IMR-90 (cell line): ENCODE data around the gene REPS1. TPM values are rescaled to one million over a fixed set of nuclear protein-coding genes. Genes with fewer than 3 reads are reported as not detected.

Source experiments
- ATAC-seq: fragments of 200-7000 bp; cut with Tn5 transposase; 2 replicates; pipeline ENCODE4 v1.9.1; 2020; ENCODE audit warnings: low read depth, mild to moderate bottlenecking, moderate library complexity
- BruUV-seq: library from RNA; stranded (reverse); fragments of 400-500 nt; replicated peaks from 2 replicates; lab custom pipeline; 2021; lab: Mats Ljungman, UMichigan
- CTCF ChIA-PET: fragments of 300-600 bp; formaldehyde crosslinking; extraction: SDS; loops from one replicate; lab custom pipeline; 2021; ENCODE audit warnings: antibody characterized with exemption; lab: Yijun Ruan, JAX
- POLR2A ChIA-PET: fragments of 300-600 bp; sonication (Branson Sonifier 250); formaldehyde crosslinking; loops from one replicate; lab custom pipeline; 2022; ENCODE audit warnings: antibody characterized with exemption; ENCODE audit not compliant: unreplicated experiment; lab: Charles Lee
- DNase-seq: peaks from one replicate; pipeline ENCODE4 v3.0.0; 2013
- H2AFZ ChIP-seq: replicated peaks from 2 replicates; pipeline ENCODE3; 2013; ENCODE audit warnings: low read length, mild to moderate bottlenecking; ENCODE audit not compliant: poor library complexity
- H2AK5ac ChIP-seq: 2 replicates; pipeline ENCODE4 v1.6.1; 2013; ENCODE audit warnings: low read depth, low read length, inconsistent platforms
- H2AK9ac ChIP-seq: replicated peaks from 2 replicates; pipeline ENCODE3; 2013; ENCODE audit warnings: mild to moderate bottlenecking, low read depth, low read length, moderate library complexity; ENCODE audit not compliant: poor library complexity
- H2BK120ac ChIP-seq: 2 replicates; pipeline ENCODE4 v1.6.1; 2013; ENCODE audit warnings: low read depth, low read length, inconsistent platforms
- H2BK15ac ChIP-seq: 3 replicates; pipeline ENCODE4 v1.6.1; 2013; ENCODE audit warnings: low read depth, low read length, inconsistent platforms
- H2BK20ac ChIP-seq: 2 replicates; pipeline ENCODE4 v1.6.1; 2013; ENCODE audit warnings: low read depth, mild to moderate bottlenecking, inconsistent platforms, low read length, moderate library complexity
- H2BK5ac ChIP-seq: 2 replicates; pipeline ENCODE4 v1.6.1; 2013; ENCODE audit warnings: mild to moderate bottlenecking, low read depth, low read length, inconsistent platforms; ENCODE audit not compliant: poor library complexity, severe bottlenecking
- H3K14ac ChIP-seq: replicated peaks from 2 replicates; pipeline ENCODE4 v1.6.1; 2013; ENCODE audit warnings: low read depth, low read length, inconsistent platforms
- H3K18ac ChIP-seq: 2 replicates; pipeline ENCODE4 v1.6.1; 2013; ENCODE audit warnings: low read depth, low read length, control low read depth
- H3K23ac ChIP-seq: 2 replicates; pipeline ENCODE4 v1.6.1; 2013; ENCODE audit warnings: low read depth, low read length, inconsistent platforms
- H3K27ac ChIP-seq: 2 replicates; pipeline ENCODE4 v1.5.1; 2013; ENCODE audit warnings: mild to moderate bottlenecking, control low read depth, low read length; ENCODE audit not compliant: insufficient read depth
- H3K27me3 ChIP-seq: 2 replicates; pipeline ENCODE4 v1.6.1; 2013; ENCODE audit warnings: low read length; ENCODE audit not compliant: control insufficient read depth, insufficient read depth
- H3K36me3 ChIP-seq: 2 replicates; pipeline ENCODE4 v1.6.1; 2013; ENCODE audit warnings: low read length, mixed read lengths; ENCODE audit not compliant: control insufficient read depth, insufficient read depth
- H3K4ac ChIP-seq: 2 replicates; pipeline ENCODE4 v1.6.1; 2013; ENCODE audit warnings: low read depth, low read length, inconsistent platforms
- H3K4me1 ChIP-seq: 2 replicates; pipeline ENCODE4 v1.6.1; 2013; ENCODE audit warnings: low read length, mixed read lengths; ENCODE audit not compliant: control insufficient read depth, insufficient read depth
- H3K4me2 ChIP-seq: 2 replicates; pipeline ENCODE4 v1.6.1; 2013; ENCODE audit warnings: low read depth, mild to moderate bottlenecking, control low read depth, low read length, moderate library complexity
- H3K4me3 ChIP-seq: 2 replicates; pipeline ENCODE4 v1.5.1; 2013; ENCODE audit warnings: low read depth, mild to moderate bottlenecking, control low read depth, low read length, moderate library complexity; ENCODE audit not compliant: insufficient read depth
- H3K56ac ChIP-seq: 2 replicates; pipeline ENCODE4 v1.6.1; 2013; ENCODE audit warnings: low read length, inconsistent platforms; ENCODE audit not compliant: insufficient read depth; ENCODE audit errors: extremely low read depth
- H3K79me1 ChIP-seq, 2 experiments: 2 replicates each; pipeline ENCODE4 v1.6.1; 2013; ENCODE audit warnings: low read length in 2 of 2, inconsistent platforms in 1 of 2, low read depth in 1 of 2
- H3K9ac ChIP-seq: 2 replicates; pipeline ENCODE4 v1.6.1; 2013; ENCODE audit warnings: low read depth, low read length, control low read depth
- H3K9me1 ChIP-seq: 2 replicates; pipeline ENCODE4 v1.6.1; 2013; ENCODE audit warnings: low read length, inconsistent platforms; ENCODE audit not compliant: insufficient read depth
- H3K9me3 ChIP-seq: 2 replicates; pipeline ENCODE4 v1.6.1; 2013; ENCODE audit warnings: low read length; ENCODE audit not compliant: control insufficient read depth, insufficient read depth
- H4K20me1 ChIP-seq: 2 replicates; pipeline ENCODE4 v1.6.1; 2013; ENCODE audit warnings: low read length, inconsistent platforms; ENCODE audit not compliant: insufficient read depth
- H4K5ac ChIP-seq: 2 replicates; pipeline ENCODE4 v1.6.1; 2013; ENCODE audit warnings: mild to moderate bottlenecking, low read depth, low read length, control low read depth
- H4K8ac ChIP-seq, 2 experiments: 2 replicates each; pipeline ENCODE4 v1.6.1; 2013; ENCODE audit warnings: low read depth in 2 of 2, low read length in 2 of 2, control low read depth in 1 of 2, inconsistent platforms in 1 of 2
- H4K91ac ChIP-seq: 2 replicates; pipeline ENCODE4 v1.6.1; 2013; ENCODE audit warnings: low read depth, low read length, inconsistent platforms; ENCODE audit not compliant: insufficient read depth
- CEBPB ChIP-seq: IDR thresholded peaks from 2 replicates; pipeline ENCODE4 v1.6.1; 2012; ENCODE audit warnings: low read depth, low read length, improper control_type of control experiment
- CHD1 ChIP-seq: IDR thresholded peaks from 2 replicates; pipeline ENCODE4 v1.6.1; 2012; ENCODE audit warnings: low read depth, low read length, improper control_type of control experiment
- MAFK ChIP-seq: IDR thresholded peaks from 2 replicates; pipeline ENCODE4 v1.6.1; 2012; ENCODE audit warnings: low read depth, low read length, improper control_type of control experiment
- MAZ ChIP-seq: IDR thresholded peaks from 2 replicates; pipeline ENCODE4 v1.6.1; 2012; ENCODE audit warnings: low read depth, mild to moderate bottlenecking, low read length, improper control_type of control experiment, moderate library complexity, borderline replicate concordance
- POLR2A ChIP-seq: IDR thresholded peaks from 2 replicates; pipeline ENCODE4 v1.6.1; 2012; ENCODE audit warnings: mild to moderate bottlenecking, low read depth, low read length
- RAD21 ChIP-seq: IDR thresholded peaks from 2 replicates; pipeline ENCODE4 v1.6.1; 2012; ENCODE audit warnings: low read length, improper control_type of control experiment
- RCOR1 ChIP-seq: IDR thresholded peaks from 2 replicates; pipeline ENCODE4 v1.6.1; 2012; ENCODE audit warnings: mild to moderate bottlenecking, low read length, improper control_type of control experiment; ENCODE audit not compliant: insufficient replicate concordance
- SMC3 ChIP-seq: fragments of 150-350 bp; IDR thresholded peaks from 2 replicates; pipeline ENCODE4 v1.6.1; 2016; ENCODE audit warnings: low read depth, mild to moderate bottlenecking, antibody characterized with exemption, low read length, moderate library complexity
- WGBS, 2 experiments: methylation state at CpG; one replicate each; pipeline versions ENCODE4 v1.1.5 to v1.1.7; 2013; ENCODE audit warnings: missing lambda C conversion rate in 2 of 2; ENCODE audit not compliant: insufficient read length in 1 of 2; ENCODE audit errors: extremely low coverage in 2 of 2; 5-methylcytosine and 5-hydroxymethylcytosine counted together
- dilution Hi-C: fragments of 300-500 bp; cut with HindIII; formaldehyde crosslinking; loops from one replicate; pipeline ENCODE4 v1.14.3; 2018; ENCODE audit warnings: low sequenced_read_pairs; ENCODE audit not compliant: unreplicated experiment
- in situ Hi-C: fragments of 300-500 bp; cut with MboI; formaldehyde crosslinking; loops from 3 replicates; pipeline ENCODE4 v1.14.3; 2019; ENCODE audit warnings: low sequenced_read_pairs, inconsistent platforms, mixed read lengths
- intact Hi-C: fragments of 100-400 bp; cut with micrococcal nuclease; formaldehyde crosslinking; loops from 2 replicates; pipeline ENCODE4 v1.10.0; 2022
- polyA plus RNA-seq, 3 experiments: library from polyadenylated mRNA; depleted of rRNA; stranded (reverse); fragments of >200 nt; gene quantifications; 2 replicates each; pipeline ENCODE4 v1.2.3, GENCODE V29; 2012; ENCODE audit warnings: low replicate concordance in 1 of 3
- total RNA-seq: library from RNA; depleted of rRNA; stranded (reverse); fragments of >200 nt; gene quantifications from 2 replicates; pipeline ENCODE4 v1.2.3, GENCODE V29; 2012
- TF ChIP-seq, protein P1 (sequence below): conservative IDR thresholded peaks from 2 replicates; pipeline ENCODE4 v1.5.1; 2012; ENCODE audit warnings: mild to moderate bottlenecking, low read depth, low read length, improper control_type of control experiment

REPS1 gene
- total and polyA plus RNA-seq, 2 of the 4 experiments (the other 2 are of a cell fraction), result 21.9 to 24.2 TPM

DNA sequence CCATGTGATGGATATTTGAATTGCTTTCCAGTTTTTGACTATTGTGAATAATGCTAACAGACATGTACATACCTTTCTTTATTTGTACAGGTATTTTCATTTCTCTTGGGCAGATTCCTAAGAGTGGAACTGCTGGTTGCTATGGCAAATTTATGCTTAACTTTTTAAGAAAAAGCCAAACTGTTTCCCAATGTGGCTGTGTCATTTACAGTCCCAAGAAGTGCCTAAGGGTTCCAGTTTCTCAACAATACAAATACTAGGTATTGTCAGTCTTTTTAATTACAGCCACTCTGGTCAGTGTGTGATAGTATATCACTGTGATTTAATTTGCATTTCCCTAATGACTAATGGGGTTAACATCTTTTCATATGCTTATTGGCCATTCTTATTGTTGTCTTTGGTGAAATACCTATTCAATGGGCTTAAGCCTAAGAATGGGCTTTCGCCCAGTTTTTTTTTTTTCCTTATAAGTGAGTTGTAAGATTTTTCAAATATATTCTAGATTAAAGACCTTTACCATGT, 10.3 kb downstream of the REPS1 start:
- no peak overlapping the region for H2BK5ac ChIP-seq
- H3K4me2 ChIP-seq, result no peak overlapping the region
- BruUV-seq, result no TSS peak
- ATAC-seq (no peak), DNase-seq (no peak)
- H2AK5ac ChIP-seq, result no peak overlapping the region
- H2BK20ac ChIP-seq, result no peak overlapping the region
- no CpG with 5 or more reads among the region's 1 CpG for WGBS, 2 experiments
- no peaks in the 10 kb centered on the region for H3K9me3 ChIP-seq
- H3K79me1 ChIP-seq, result peaks cover 29 to 41% of the 10 kb centered on the region in 2 experiments
- H4K91ac ChIP-seq, result no peak overlapping the region
- H2AFZ ChIP-seq, result no peak overlapping the region
- H3K4me3 ChIP-seq, result no peak overlapping the region
- dilution Hi-C loops, result no loop called here
- in situ Hi-C loops, result no loop called here
- H3K27ac ChIP-seq, result no peak overlapping the region
- no peak overlapping the region for H4K8ac ChIP-seq
- no peaks in the 10 kb centered on the region for H3K36me3 ChIP-seq
- TF ChIP-seq RAD21, result no peak
- TF ChIP-seq POLR2A, result no peak
- no peak for TF ChIP-seq CHD1
- no peak for TF ChIP-seq MAZ
- TF ChIP-seq RCOR1, result no peak
- TF ChIP-seq CEBPB, result no peak
- TF ChIP-seq, protein P1, sequence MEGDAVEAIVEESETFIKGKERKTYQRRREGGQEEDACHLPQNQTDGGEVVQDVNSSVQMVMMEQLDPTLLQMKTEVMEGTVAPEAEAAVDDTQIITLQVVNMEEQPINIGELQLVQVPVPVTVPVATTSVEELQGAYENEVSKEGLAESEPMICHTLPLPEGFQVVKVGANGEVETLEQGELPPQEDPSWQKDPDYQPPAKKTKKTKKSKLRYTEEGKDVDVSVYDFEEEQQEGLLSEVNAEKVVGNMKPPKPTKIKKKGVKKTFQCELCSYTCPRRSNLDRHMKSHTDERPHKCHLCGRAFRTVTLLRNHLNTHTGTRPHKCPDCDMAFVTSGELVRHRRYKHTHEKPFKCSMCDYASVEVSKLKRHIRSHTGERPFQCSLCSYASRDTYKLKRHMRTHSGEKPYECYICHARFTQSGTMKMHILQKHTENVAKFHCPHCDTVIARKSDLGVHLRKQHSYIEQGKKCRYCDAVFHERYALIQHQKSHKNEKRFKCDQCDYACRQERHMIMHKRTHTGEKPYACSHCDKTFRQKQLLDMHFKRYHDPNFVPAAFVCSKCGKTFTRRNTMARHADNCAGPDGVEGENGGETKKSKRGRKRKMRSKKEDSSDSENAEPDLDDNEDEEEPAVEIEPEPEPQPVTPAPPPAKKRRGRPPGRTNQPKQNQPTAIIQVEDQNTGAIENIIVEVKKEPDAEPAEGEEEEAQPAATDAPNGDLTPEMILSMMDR, result no peak
- no peak for TF ChIP-seq MAFK
- TF ChIP-seq SMC3, result no peak
- 0 out of 2 replicates have a peak, but pooled peaks cover 2% of the 10 kb centered on the region for H3K9me1 ChIP-seq
- no peak overlapping the region for H2BK120ac ChIP-seq
- no peak overlapping the region for H3K18ac ChIP-seq
- H3K23ac ChIP-seq, result no peak overlapping the region
- H3K27me3 ChIP-seq, result no peaks in the 10 kb centered on the region
- H2AK9ac ChIP-seq, result no peak overlapping the region
- no peak overlapping the region for H3K14ac ChIP-seq
- no peak overlapping the region for H3K4ac ChIP-seq
- no peak overlapping the region for H3K56ac ChIP-seq
- H4K5ac ChIP-seq, result no peak overlapping the region
- intact Hi-C loops, result no loop called here
- H2BK15ac ChIP-seq, result no peak overlapping the region
- H3K4me1 ChIP-seq, result no peaks in the 10 kb centered on the region
- peaks cover 9% of the 10 kb centered on the region; the same call in 1 of the 2 replicates for H4K20me1 ChIP-seq
- ChIA-PET CTCF (no interaction called here), POLR2A (no interaction called here)
- H3K9ac ChIP-seq, result no peak overlapping the region
